Tibial nerve (tissue), 4 donors: ENCODE data around the gene MEPE.

Source experiments
- EP300 ChIP-seq, 2 donors: sonication (generic); formaldehyde crosslinking; IDR thresholded peaks; one replicate each; pipeline ENCODE4 v1.6.1; 2017; ENCODE audit warnings: antibody characterized with exemption in 2 of 2, mild to moderate bottlenecking in 1 of 2
- POLR2A ChIP-seq, 2 donors: fragments of 450-650 bp; IDR thresholded peaks; one replicate each; pipeline ENCODE4 v1.6.1; 2017; ENCODE audit warnings: antibody characterized with exemption in 2 of 2, mild to moderate bottlenecking in 2 of 2, moderate library complexity in 2 of 2
- TF ChIP-seq, protein P1 (sequence below), 5 experiments: fragments of 200-600 bp in 3 of 5; fragments of 450-650 bp in 2 of 5; sonication (generic) in 3 of 5; IDR thresholded peaks; one replicate each; pipeline ENCODE4 v1.5.1; 2016 to 2019; ENCODE audit warnings: antibody characterized with exemption in 5 of 5, mild to moderate bottlenecking in 3 of 5, moderate library complexity in 2 of 5

- TF ChIP-seq, protein P1, sequence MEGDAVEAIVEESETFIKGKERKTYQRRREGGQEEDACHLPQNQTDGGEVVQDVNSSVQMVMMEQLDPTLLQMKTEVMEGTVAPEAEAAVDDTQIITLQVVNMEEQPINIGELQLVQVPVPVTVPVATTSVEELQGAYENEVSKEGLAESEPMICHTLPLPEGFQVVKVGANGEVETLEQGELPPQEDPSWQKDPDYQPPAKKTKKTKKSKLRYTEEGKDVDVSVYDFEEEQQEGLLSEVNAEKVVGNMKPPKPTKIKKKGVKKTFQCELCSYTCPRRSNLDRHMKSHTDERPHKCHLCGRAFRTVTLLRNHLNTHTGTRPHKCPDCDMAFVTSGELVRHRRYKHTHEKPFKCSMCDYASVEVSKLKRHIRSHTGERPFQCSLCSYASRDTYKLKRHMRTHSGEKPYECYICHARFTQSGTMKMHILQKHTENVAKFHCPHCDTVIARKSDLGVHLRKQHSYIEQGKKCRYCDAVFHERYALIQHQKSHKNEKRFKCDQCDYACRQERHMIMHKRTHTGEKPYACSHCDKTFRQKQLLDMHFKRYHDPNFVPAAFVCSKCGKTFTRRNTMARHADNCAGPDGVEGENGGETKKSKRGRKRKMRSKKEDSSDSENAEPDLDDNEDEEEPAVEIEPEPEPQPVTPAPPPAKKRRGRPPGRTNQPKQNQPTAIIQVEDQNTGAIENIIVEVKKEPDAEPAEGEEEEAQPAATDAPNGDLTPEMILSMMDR (IDR thresholded peaks at IDR 0.05): no peak
- no peak for TF ChIP-seq POLR2A (IDR thresholded peaks at IDR 0.05)
- no peak for TF ChIP-seq EP300 (IDR thresholded peaks at IDR 0.05)
Measured at GRCh38 chr4:87840149-87840548, 7.4 kb downstream of the MEPE start.
